GM21390 (cell line): ENCODE results near the gene RPA1.
"Not testable (repeated sequence)": the region's sequence is repeated elsewhere in the genome, so short reads cannot be mapped to it uniquely, and the experiment has no call there.

ENCODE experiments used
- ATAC-seq: cut with Tn5 transposase; IDR thresholded peaks from one replicate; pipeline ENCODE4 v1.9.1; 2021; ENCODE audit not compliant: unreplicated experiment

RPA1 gene

GRCh38 chr17:1813088-1813487 is 16.7 kb upstream of the RPA1 start:
- no peak for ATAC-seq

- no peak for ATAC-seq
Observed at GRCh38 chr17:1820528-1821252, 9.1 kb upstream of the RPA1 start.

GRCh38 chr17:1829216-1829591 is 601 bp upstream of the RPA1 start:
- ATAC-seq: no peak

GRCh38 chr17:1830288-1830687 is 483 bp downstream of the RPA1 start:
- no peak for ATAC-seq

GRCh38 chr17:1834380-1835149 is 4.8 kb downstream of the RPA1 start:
- ATAC-seq: peak; percentile 44

- no peak for ATAC-seq
Observed at GRCh38 chr17:1839516-1839915, 9.7 kb downstream of the RPA1 start.

- no peak for ATAC-seq
Observed at GRCh38 chr17:1843947-1844346, 14.1 kb downstream of the RPA1 start.

GRCh38 chr17:1847191-1847590 is 17.4 kb downstream of the RPA1 start:
- no peak for ATAC-seq

- no peak for ATAC-seq
Observed at GRCh38 chr17:1852327-1852726, 22.5 kb downstream of the RPA1 start.

- no peak for ATAC-seq
Observed at GRCh38 chr17:1853698-1854097, 23.9 kb downstream of the RPA1 start.

GRCh38 chr17:1856462-1856861 is 26.7 kb downstream of the RPA1 start:
- not testable (repeated sequence) for ATAC-seq

- ATAC-seq: no peak
Observed at GRCh38 chr17:1860978-1861377, 31.2 kb downstream of the RPA1 start.

GRCh38 chr17:1861391-1862010 is 31.7 kb downstream of the RPA1 start:
- ATAC-seq: no peak

GRCh38 chr17:1865252-1866037 is 35.6 kb downstream of the RPA1 start:
- ATAC-seq: no peak

GRCh38 chr17:1867307-1867706 is 37.5 kb downstream of the RPA1 start:
- ATAC-seq: no peak

GRCh38 chr17:1868090-1868489 is 38.3 kb downstream of the RPA1 start:
- ATAC-seq: no peak

GRCh38 chr17:1870592-1870991 is 40.8 kb downstream of the RPA1 start:
- ATAC-seq: no peak

GRCh38 chr17:1871756-1872155 is 42.0 kb downstream of the RPA1 start:
- ATAC-seq: no peak

GRCh38 chr17:1872254-1872653 is 42.4 kb downstream of the RPA1 start:
- no peak for ATAC-seq

- ATAC-seq: no peak
Observed at GRCh38 chr17:1872976-1873375, 43.2 kb downstream of the RPA1 start.

GRCh38 chr17:1873418-1873817 is 43.6 kb downstream of the RPA1 start:
- ATAC-seq: no peak
